Stimulated activated naive CD8-positive, alpha-beta T cell treated with anti-CD3 and anti-CD28 coated beads, Interleukin-15, Interleukin-2, amounts not matched to agents 100 ng/mL and 50 ng/mL, for 24 hours (primary cell): Measurements from ENCODE around the gene SMIM24.

Source experiments
- H3K27ac Mint-ChIP-seq: one replicate; pipeline ENCODE4 v1.8.0; 2021; ENCODE audit warnings: mild to moderate bottlenecking, mixed read lengths
- H3K27me3 Mint-ChIP-seq: one replicate; pipeline ENCODE4 v1.8.0; 2021; ENCODE audit warnings: mixed read lengths
- H3K36me3 Mint-ChIP-seq: one replicate; pipeline ENCODE4 v1.8.0; 2021; ENCODE audit warnings: low read depth, mixed read lengths
- H3K4me1 Mint-ChIP-seq: one replicate; pipeline ENCODE4 v1.8.0; 2021; ENCODE audit warnings: low read depth, mixed read lengths
- H3K4me3 Mint-ChIP-seq: one replicate; pipeline ENCODE4 v1.8.0; 2021; ENCODE audit warnings: mild to moderate bottlenecking, mixed read lengths
- H3K9me3 Mint-ChIP-seq: one replicate; pipeline ENCODE4 v1.8.0; 2021; ENCODE audit warnings: mixed read lengths

The SMIM24 gene

DNA sequence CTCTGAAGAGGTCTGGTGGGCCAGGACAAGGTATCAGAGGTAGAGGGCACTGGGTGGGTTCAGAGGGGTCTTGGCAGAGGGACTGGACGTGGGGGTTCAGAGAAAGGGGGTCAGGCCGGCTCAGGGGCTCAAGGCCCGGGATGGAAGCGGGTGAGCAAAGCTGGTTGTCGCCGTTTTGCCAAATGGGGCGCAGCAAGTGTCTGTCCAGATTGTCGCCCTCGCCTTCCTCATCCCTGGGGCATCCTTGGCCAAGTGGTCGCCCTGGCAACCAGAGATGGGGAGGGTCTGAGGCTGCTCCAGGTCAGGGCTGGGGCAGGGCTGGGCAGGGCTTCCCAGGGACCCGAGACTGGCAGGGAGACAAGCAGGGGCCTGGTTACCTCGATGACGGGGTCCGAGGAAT is 13.3 kb upstream of the SMIM24 start:
- Mint-ChIP-seq H3K4me3 (no peak overlapping the region), H3K9me3 (no peaks in the 10 kb centered on the region), H3K27me3 (no peaks in the 10 kb centered on the region), H3K4me1 (peaks cover 20% of the 10 kb centered on the region), H3K27ac (peak overlapping the region; percentile 40), H3K36me3 (peaks cover 23% of the 10 kb centered on the region)

DNA sequence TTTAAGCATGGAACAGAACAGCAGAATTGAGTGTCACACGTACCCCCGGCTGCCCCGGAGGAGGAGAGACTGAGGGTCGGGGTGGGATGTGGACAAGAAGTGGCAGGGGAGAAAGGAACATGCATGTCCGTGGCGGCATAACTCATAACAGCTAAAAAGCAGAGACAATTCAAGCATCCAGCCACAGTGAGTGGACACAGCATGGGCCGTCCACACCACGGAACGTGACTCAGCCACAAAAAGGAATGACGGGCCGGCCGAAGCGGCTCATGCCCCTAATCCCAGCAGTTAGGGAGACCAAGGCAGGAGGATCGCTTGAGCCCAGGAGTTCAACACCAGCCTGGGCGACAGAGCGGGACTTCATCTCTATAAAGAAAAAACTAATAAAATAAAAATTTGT is 12.6 kb upstream of the SMIM24 start:
- H3K9me3 Mint-ChIP-seq: no peaks in the 10 kb centered on the region
- no peak overlapping the region for H3K4me3 Mint-ChIP-seq
- H3K36me3 Mint-ChIP-seq: peaks cover 24% of the 10 kb centered on the region
- H3K27me3 Mint-ChIP-seq: no peaks in the 10 kb centered on the region
- no peak overlapping the region for H3K27ac Mint-ChIP-seq
- H3K4me1 Mint-ChIP-seq: peaks cover 17% of the 10 kb centered on the region

DNA sequence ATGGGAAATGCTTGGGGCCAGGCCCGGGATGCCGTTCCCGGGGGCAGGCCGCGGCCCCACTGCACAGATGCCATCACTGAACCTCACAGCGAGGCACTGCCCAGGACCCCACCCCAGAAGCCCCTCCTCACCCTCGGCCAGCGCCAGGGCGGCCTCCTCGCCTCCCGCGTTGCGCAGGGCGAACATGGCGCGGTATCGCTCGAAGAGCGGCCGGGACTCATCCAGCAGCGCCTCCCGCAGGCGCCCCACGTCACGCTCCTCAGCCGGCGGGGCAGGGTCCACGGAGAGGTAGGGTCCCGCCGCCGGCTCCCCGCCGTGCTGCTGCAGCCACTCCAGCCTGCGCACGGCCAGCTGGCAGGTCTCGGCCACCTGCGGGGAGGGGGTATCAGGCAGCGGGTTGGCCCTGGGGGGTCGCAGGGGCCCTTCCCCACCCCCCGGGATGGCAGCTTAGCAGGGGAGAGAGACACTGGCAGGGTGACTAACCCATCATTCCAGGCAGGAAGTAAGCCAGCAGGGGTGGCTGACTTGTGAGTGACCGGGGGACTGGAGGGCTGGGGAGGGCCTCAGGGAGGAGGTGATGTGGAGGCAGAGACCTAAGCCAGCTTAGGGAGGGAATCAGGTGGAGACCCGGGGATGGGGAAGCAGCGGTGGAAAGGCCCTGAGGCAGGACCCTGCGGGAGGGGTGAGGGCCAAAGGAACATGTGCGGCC is 12.0 kb upstream of the SMIM24 start:
- H3K9me3 Mint-ChIP-seq: no peaks in the 10 kb centered on the region
- H3K4me1 Mint-ChIP-seq: peaks cover 15% of the 10 kb centered on the region
- no peak overlapping the region for H3K4me3 Mint-ChIP-seq
- no peaks in the 10 kb centered on the region for H3K27me3 Mint-ChIP-seq
- H3K27ac Mint-ChIP-seq: no peak overlapping the region
- H3K36me3 Mint-ChIP-seq: peaks cover 24% of the 10 kb centered on the region

DNA sequence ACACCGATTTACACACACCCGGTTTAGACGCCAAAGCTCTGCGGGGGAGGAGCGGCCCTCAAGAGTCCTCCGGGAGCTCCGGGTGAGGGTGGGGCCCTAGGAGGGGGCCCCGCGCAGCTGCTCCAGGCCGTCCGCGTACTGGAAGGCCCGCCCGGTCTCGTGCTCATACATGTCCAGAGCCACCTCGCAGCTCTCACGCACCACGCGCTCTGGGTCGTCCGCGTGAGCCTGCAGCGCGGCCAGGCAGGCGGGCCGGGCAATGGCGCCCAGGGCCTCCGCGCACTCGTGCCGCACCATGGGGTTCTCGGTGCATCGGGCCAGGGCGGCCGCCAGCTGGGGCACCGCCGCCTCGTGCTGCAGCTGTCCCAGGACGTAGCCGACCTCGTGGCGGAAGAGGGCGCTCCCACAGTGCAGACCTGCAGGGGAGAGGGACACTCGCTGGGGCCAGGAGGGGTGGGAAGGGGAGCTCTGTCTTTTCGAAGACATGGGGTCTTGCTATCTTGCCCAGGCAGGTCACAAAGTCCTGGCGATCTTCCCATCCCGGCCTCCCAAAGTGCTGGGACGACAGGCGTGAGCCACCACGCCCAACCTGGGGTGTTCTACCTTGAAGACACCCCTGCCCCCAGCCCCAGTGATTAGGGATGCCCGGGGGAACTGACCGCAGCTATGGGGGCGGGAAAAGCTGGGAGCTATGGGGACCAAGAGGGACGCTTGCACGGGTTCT is 11.2 kb upstream of the SMIM24 start:
- Mint-ChIP-seq H3K27ac (no peak overlapping the region), H3K9me3 (no peaks in the 10 kb centered on the region), H3K4me1 (peaks cover 15% of the 10 kb centered on the region), H3K4me3 (no peak overlapping the region), H3K27me3 (no peaks in the 10 kb centered on the region), H3K36me3 (peaks cover 18% of the 10 kb centered on the region)

DNA sequence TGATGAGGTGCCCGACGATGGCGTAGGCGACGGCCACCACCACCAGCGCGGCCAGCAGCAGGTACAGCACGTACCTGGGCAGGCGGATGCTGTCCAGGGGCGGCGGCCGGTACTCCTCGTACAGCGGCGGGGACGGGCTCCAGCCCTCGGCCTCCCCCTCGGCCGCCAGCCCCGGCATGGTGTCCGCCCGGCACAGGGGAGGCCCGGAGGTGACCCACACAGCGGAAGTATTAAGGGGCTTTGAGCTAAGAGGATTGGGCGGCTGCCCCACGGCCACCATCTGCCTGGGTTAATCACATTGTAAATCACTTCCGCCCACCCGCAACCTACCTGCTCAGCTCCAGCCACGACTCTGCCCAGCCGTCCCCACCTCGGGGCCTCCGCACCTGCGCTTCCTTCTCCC is 2.9 kb upstream of the SMIM24 start, which contains the start of gene SMIM44:
Gene SMIM44 (minus strand): TSS at position 216 of the 403 bp plus-strand sequence. CDS start 38 bp downstream, at position 178.
- Mint-ChIP-seq H3K4me3 (no peak within 1 kb of the TSS), H3K9me3 (no peaks in the 10 kb centered on the region), H3K4me1 (peaks cover 7% of the 10 kb centered on the region), H3K27ac (no peak within 1 kb of the TSS), H3K36me3 (peaks cover 5% of the 10 kb centered on the region), H3K27me3 (no peaks in the 10 kb centered on the region)

DNA sequence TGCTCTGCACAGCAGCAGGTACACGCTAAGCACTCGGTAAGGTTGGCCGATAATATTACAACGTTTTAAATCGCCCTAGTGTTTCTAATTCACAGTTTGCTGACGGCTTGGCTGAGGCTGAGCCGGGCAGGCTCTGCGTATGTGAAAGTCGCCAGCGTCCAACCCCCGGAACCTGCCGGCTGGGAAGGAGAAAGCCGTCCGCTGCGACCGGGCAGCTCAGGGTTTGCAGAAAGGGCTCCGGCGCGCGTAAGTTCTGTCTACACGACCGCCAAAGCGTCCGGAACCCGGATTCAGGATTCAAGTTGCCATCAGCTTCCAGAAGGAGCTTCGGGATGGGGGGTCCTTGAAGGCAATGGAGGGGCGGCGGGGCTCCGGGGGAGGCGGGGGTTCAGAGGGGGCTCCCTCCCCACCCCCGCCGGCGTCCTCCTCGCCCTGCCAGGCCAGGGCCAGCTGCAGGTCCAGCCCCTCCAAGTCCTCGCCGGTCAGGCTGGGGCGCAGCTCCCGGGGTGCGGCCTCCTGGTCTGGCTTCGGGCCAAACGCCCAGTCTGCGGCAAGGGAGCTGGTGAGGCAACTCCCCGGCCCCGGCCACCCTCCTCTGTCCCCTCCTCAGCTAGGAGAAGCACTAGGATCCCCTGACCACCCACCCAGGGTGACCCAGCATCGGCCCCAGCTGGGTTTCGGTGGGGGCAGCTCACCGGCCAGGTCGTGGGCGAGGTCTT is 2.3 kb upstream of the SMIM24 start:
- H3K4me3 Mint-ChIP-seq: no peak overlapping the region
- no peaks in the 10 kb centered on the region for H3K27me3 Mint-ChIP-seq
- H3K4me1 Mint-ChIP-seq: peaks cover 12% of the 10 kb centered on the region
- no peaks in the 10 kb centered on the region for H3K9me3 Mint-ChIP-seq
- H3K36me3 Mint-ChIP-seq: no peaks in the 10 kb centered on the region
- no peak overlapping the region for H3K27ac Mint-ChIP-seq

DNA sequence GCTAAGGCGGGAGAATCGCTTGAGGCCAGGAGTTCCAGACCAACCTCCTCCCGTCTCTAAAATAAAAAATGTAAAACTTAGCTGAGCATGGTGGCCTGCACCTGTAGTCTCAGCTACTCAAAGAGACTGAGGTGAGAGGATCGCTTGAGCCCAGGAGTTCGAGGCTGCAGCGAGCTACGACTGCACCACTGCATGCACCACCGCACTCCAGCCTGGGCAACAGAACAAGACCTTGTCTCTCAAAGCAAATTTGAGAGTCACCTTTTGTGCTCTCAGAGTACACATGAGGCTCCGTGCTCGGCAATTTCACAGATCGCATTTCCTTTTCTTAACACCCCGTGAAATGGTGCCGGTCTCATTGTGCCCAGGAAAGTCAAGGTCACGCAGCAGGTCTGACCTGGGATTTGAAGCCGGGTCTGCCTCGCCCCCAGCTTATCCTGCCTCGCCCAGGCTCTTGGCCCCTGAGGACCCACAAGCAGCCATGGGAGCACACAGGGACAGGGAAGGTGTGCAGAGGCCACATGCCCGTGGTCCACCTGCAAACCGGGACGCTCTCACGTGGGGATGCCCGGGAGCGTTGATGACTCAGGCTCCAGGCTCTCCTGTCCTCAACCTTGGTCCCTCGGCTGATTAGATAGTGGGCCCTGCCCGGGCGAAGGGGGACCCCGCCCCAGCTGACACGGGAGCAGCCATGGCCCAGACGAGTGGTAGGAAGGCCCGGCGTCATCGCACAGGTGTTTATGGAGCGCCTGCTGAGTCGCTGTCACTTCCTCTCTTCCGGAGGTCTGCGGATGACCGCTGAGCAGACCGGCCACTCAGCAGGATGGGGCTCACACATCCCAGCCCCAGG is 1.1 kb upstream of the SMIM24 start:
- Mint-ChIP-seq H3K27me3 (no peaks in the 10 kb centered on the region), H3K4me1 (peaks cover 12% of the 10 kb centered on the region), H3K9me3 (no peaks in the 10 kb centered on the region), H3K36me3 (no peaks in the 10 kb centered on the region), H3K27ac (no peak overlapping the region), H3K4me3 (no peak overlapping the region)

DNA sequence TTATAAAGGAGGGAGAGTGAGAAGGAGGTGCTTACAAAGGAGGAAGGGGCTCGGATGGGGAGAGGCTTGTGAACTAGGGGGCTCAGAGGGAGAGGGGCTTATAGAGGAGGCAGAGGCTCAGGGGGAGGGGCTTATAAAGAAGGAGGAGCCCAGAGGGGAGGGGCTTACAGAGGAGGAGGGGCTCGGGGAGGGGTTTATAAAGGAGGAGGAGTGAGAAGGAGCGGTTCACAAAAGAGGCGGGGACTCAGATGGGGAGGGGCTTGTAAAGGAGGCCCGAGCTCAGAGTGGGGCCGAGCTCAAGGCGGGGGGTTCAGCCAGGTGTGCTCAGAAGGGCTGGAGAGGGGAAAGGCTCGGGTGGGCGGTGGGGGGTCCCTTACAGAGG is 500 bp downstream of the SMIM24 start:
- Mint-ChIP-seq H3K27me3 (no peaks in the 10 kb centered on the region), H3K4me3 (no peak overlapping the region), H3K9me3 (no peaks in the 10 kb centered on the region), H3K27ac (no peak overlapping the region), H3K4me1 (peaks cover 12% of the 10 kb centered on the region), H3K36me3 (no peaks in the 10 kb centered on the region)

DNA sequence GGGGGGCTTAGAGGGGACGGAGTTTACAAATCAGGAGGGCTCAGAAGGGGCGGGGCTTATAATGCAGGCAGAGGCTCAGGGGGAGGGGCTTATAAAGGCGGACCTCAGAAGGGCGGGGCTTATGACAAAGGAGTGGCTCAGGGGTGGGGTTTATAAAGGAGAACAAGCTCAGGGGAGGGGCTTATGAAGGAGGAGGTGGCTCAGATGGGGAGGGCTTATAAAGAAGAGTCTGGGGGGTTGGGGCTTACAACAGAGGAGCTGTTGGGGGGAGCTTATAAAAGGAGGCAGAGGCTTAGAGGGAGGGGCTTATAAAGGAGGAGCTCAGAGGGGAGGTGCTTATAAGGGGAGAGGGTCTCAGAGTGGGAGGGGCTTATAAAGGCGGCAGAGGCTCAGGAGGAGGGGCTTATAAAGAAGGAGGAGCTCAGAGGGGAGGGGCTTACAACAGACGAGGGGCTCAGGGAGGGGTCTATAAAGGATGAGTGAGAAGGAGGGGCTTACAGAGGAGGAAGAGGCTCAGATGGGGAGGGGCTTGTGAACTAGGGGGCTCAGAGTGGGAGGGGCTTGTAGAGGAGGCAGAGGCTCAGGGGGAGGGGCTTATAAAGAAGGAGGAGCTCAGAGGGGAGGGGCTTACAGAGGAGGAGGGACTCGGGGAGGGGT is 1.0 kb downstream of the SMIM24 start:
- Mint-ChIP-seq H3K4me1 (peaks cover 12% of the 10 kb centered on the region), H3K36me3 (no peaks in the 10 kb centered on the region), H3K4me3 (no peak overlapping the region), H3K9me3 (no peaks in the 10 kb centered on the region), H3K27ac (no peak overlapping the region), H3K27me3 (no peaks in the 10 kb centered on the region)

DNA sequence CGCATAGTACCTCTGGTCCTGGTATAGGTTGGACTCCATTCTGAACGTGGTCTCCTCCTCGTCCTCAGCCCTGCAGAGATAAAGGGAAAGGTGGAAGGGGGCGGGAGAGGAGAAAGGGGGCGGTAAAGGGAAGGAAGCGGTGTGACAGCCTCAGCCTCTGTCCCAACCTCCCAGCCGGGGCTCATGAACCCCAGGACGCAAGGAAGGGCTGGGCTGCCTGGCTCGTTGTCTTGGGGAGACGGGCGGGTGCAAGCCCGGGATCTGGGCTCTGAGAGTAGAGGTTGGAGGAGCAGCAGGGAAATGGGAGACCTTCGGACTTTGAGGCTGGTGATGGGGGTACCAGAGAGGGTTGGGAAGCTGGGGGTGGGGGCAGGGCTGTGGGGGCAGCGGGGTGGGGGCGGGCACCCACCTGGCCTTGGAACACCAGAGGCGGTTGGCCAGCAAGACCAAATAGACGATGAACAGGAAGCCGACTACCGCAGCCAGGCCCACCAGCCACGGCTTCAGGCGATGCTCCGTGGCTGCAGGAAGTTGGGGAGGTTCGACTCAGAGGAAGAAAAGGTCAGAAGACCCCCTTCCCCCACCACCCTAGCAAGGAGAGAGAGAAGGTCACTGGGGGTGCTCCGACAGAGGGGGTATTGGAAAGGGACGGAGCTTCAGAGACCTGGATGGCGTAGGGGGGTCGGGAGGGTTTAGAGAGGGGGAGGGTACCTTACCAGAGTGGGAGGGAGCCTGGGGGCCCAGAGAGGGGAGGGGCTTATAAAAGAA is 1.7 kb downstream of the SMIM24 start:
- H3K36me3 Mint-ChIP-seq: no peaks in the 10 kb centered on the region
- no peaks in the 10 kb centered on the region for H3K27me3 Mint-ChIP-seq
- H3K4me3 Mint-ChIP-seq: peak overlapping the region; percentile 57
- no peaks in the 10 kb centered on the region for H3K9me3 Mint-ChIP-seq
- peaks cover 12% of the 10 kb centered on the region for H3K4me1 Mint-ChIP-seq
- H3K27ac Mint-ChIP-seq: no peak overlapping the region

DNA sequence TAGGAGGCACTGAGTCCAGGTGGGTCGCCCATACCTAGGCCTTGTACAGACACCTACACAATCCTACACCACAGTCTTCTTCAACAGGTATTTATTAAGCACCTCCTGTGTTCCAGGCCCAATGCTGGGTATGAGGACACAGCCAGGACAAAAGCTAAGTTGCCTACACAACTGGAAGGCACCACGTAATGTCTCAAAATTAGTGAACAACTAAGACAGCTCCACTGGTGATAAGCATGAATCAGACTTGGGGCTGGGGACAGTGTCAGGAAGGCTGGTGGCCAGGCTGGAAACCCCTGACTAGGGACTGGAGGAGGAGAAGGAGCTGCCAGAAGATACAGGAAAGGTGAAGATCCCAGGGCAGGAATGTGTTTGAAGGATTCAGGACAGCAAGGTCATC is 2.4 kb downstream of the SMIM24 start:
- Mint-ChIP-seq H3K4me3 (no peak overlapping the region), H3K27ac (no peak overlapping the region), H3K27me3 (no peaks in the 10 kb centered on the region), H3K36me3 (no peaks in the 10 kb centered on the region), H3K4me1 (peaks cover 12% of the 10 kb centered on the region), H3K9me3 (no peaks in the 10 kb centered on the region)

DNA sequence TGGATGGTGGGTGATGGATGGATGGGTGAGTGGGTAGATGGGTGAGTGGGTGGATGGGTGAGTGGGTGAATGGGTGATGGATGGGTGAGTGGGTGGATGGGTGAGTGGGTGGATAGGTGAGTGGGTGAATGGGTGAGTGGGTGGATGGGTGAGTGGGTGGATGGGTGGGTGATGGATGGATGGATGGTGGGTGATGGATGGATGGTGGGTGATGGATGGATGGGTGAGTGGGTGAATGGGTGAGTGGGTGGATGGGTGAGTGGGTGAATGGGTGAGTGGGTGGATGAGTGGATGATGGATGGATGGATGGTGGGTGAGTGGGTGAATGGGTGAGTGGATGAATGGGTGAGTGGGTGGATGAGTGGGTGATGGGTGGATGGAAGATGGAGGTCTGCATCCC is 2.8 kb downstream of the SMIM24 start:
- Mint-ChIP-seq H3K27me3 (no peaks in the 10 kb centered on the region), H3K27ac (no peak overlapping the region), H3K9me3 (no peaks in the 10 kb centered on the region), H3K36me3 (no peaks in the 10 kb centered on the region), H3K4me3 (no peak overlapping the region), H3K4me1 (peaks cover 12% of the 10 kb centered on the region)

DNA sequence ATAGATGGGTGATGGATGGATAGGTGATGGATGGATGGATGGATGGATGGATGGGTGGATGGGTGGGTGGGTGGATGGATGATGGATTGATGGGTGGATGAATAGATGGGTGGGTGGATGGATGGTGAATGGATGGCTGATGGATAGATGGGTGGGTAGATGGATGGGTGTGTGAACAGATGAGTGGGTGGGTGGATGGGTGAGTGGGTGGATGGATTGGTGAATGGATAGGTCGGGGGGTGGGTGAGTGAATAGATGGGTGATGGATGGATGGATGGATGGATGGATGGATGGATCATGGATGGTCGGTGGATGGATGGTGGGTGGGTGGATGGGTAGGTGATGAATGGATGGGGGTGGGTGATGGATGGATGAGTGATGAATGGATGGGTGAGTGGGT is 3.5 kb downstream of the SMIM24 start:
- H3K9me3 Mint-ChIP-seq: no peaks in the 10 kb centered on the region
- no peaks in the 10 kb centered on the region for H3K27me3 Mint-ChIP-seq
- H3K36me3 Mint-ChIP-seq: no peaks in the 10 kb centered on the region
- H3K27ac Mint-ChIP-seq: no peak overlapping the region
- no peak overlapping the region for H3K4me3 Mint-ChIP-seq
- peaks cover 12% of the 10 kb centered on the region for H3K4me1 Mint-ChIP-seq

DNA sequence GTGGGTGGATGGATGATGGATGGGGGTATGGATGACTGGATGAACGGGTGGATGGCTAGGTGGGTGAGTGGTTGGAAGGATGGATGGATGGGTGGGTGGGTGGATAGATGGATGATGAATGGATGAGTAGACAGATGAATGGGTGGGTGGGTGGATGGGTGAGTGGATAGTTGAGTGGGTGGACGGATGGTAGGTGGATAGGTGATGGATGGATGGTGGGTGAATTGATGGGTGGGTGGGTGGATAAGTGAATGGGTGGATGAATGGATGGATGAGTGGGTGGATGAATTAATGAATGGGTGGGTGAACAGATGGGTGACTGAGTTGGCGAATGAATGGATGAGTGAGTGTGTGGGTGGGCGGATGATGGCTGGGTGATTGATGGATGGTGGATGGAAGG is 4.9 kb downstream of the SMIM24 start:
- H3K4me1 Mint-ChIP-seq: peaks cover 12% of the 10 kb centered on the region
- H3K9me3 Mint-ChIP-seq: no peaks in the 10 kb centered on the region
- H3K27ac Mint-ChIP-seq: no peak overlapping the region
- H3K36me3 Mint-ChIP-seq: no peaks in the 10 kb centered on the region
- H3K27me3 Mint-ChIP-seq: no peaks in the 10 kb centered on the region
- no peak overlapping the region for H3K4me3 Mint-ChIP-seq
